Gastrocnemius medialis (tissue), 4 donors: ENCODE data around the gene WAPL. TPM values are rescaled to one million over a fixed set of nuclear protein-coding genes. Genes with fewer than 3 reads are reported as not detected.

ENCODE experiments used
- ATAC-seq, 2 donors: fragments of 150-250 bp; one replicate each; pipeline ENCODE4 v1.9.1; 2016
- DNase-seq, 2 donors: peaks; one replicate each; pipeline ENCODE4 v3.0.0-alpha.2; 2019
- H3K27ac ChIP-seq, 4 donors: fragments of 200-600 bp; sonication (generic); 1 replicate in 1 of 4; 2 replicates in 3 of 4; pipeline ENCODE4 v1.5.1; 2016 to 2018; ENCODE audit warnings: mild to moderate bottlenecking in 2 of 4, moderate library complexity in 1 of 4
- H3K27me3 ChIP-seq, 3 donors: fragments of 200-600 bp; sonication (generic) in 2 of 3; 1 replicate in 1 of 3; 2 replicates in 2 of 3; pipeline versions ENCODE4 v1.5.1 to v1.6.0; 2016 to 2019; ENCODE audit warnings: mild to moderate bottlenecking in 1 of 3, moderate library complexity in 1 of 3
- H3K36me3 ChIP-seq, 2 donors: fragments of 200-600 bp; sonication (generic) in 1 of 2; one replicate each; pipeline ENCODE4 v1.5.1; 2017 to 2018
- H3K4me1 ChIP-seq, 2 donors: fragments of 200-600 bp; sonication (generic) in 1 of 2; one replicate each; pipeline ENCODE4 v1.5.1; 2016 to 2017; ENCODE audit warnings: mild to moderate bottlenecking in 2 of 2
- H3K4me3 ChIP-seq, 4 donors: fragments of 200-600 bp; sonication (generic) in 3 of 4; 1 replicate in 1 of 4; 2 replicates in 3 of 4; pipeline ENCODE4 v1.5.1; 2016 to 2019; ENCODE audit warnings: mild to moderate bottlenecking in 2 of 4
- H3K9me3 ChIP-seq, 3 donors: fragments of 200-600 bp; sonication (generic) in 2 of 3; 1 replicate in 1 of 3; 2 replicates in 2 of 3; pipeline ENCODE4 v1.5.1; 2016 to 2019
- POLR2A ChIP-seq, 2 donors: fragments of 450-650 bp; IDR thresholded peaks; one replicate each; pipeline ENCODE4 v1.6.1; 2017; ENCODE audit warnings: antibody characterized with exemption in 2 of 2, mild to moderate bottlenecking in 2 of 2, moderate library complexity in 2 of 2
- in situ Hi-C, 4 donors: fragments of 200-750 bp; cut with MboI; loops; one replicate each; pipeline versions ENCODE4 v1.15.0 to v1.8.0; 2017; ENCODE audit warnings: low sequenced_read_pairs in 4 of 4
- intact Hi-C: fragments of 100-400 bp; cut with DNase I; formaldehyde crosslinking; loops from one replicate; pipeline ENCODE4 v1.15.1; 2023; ENCODE audit warnings: low total_unique reads
- total RNA-seq, 4 donors: library from RNA; depleted of rRNA; stranded (reverse); fragments of >200 nt; gene quantifications; one replicate each; pipeline versions ENCODE4 v1.1.0 to v1.2.3, GENCODE V29; 2016
- TF ChIP-seq, protein P1 (sequence below), 5 experiments: fragments of 450-650 bp in 3 of 5; fragments of 200-600 bp in 2 of 5; sonication (generic) in 2 of 5; IDR thresholded peaks in 4 of 5; conservative IDR thresholded peaks in 1 of 5; 1 replicate in 4 of 5; 2 replicates in 1 of 5; pipeline ENCODE4 v1.5.1; 2016 to 2019; ENCODE audit warnings: antibody characterized with exemption in 5 of 5, mild to moderate bottlenecking in 3 of 5, moderate library complexity in 3 of 5

The WAPL gene
- total RNA-seq, 4 donors from 2014 or later = 36.9 to 43.4 (median 39.6) TPM

DNA sequence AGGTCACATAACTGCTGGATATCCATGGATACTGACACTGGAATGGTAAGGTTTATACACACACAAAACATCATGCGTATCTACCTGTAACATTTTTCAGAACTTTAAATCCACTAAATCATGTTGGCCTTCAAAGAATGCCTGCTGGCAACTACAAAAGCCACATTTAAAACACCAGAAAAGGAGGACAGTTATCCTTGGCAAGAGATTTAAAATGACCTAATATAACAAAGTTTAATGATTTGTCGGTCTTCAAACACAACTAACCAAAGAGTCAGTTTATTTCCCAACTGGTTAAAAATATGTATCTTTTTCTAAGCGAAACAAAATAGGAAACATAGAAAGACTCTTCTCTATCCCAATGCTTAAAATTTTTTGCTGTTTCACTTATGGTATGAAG lies 24.0 kb downstream of the WAPL start:
- Histone ChIP-seq H3K27me3 (no peaks in the 10 kb centered on the region), H3K9me3 (no peaks in the 10 kb centered on the region), H3K4me1 (peaks cover 16 to 31% of the 10 kb centered on the region in 2 donors), H3K4me3 (no peak overlapping the region), H3K27ac (no peak overlapping the region), H3K36me3 (peaks cover 0 to 36% of the 10 kb centered on the region in 2 donors)
- no peak for ATAC-seq
- in situ Hi-C loops (no loop called here), intact Hi-C loops (no loop called here)
- DNase-seq = no peak
- TF ChIP-seq, protein P1, sequence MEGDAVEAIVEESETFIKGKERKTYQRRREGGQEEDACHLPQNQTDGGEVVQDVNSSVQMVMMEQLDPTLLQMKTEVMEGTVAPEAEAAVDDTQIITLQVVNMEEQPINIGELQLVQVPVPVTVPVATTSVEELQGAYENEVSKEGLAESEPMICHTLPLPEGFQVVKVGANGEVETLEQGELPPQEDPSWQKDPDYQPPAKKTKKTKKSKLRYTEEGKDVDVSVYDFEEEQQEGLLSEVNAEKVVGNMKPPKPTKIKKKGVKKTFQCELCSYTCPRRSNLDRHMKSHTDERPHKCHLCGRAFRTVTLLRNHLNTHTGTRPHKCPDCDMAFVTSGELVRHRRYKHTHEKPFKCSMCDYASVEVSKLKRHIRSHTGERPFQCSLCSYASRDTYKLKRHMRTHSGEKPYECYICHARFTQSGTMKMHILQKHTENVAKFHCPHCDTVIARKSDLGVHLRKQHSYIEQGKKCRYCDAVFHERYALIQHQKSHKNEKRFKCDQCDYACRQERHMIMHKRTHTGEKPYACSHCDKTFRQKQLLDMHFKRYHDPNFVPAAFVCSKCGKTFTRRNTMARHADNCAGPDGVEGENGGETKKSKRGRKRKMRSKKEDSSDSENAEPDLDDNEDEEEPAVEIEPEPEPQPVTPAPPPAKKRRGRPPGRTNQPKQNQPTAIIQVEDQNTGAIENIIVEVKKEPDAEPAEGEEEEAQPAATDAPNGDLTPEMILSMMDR (IDR thresholded peaks at IDR 0.05 in 4 of 5, conservative IDR thresholded peaks at IDR 0.05 in 1 of 5) = no peak
- TF ChIP-seq POLR2A (IDR thresholded peaks at IDR 0.05) = no peak

DNA sequence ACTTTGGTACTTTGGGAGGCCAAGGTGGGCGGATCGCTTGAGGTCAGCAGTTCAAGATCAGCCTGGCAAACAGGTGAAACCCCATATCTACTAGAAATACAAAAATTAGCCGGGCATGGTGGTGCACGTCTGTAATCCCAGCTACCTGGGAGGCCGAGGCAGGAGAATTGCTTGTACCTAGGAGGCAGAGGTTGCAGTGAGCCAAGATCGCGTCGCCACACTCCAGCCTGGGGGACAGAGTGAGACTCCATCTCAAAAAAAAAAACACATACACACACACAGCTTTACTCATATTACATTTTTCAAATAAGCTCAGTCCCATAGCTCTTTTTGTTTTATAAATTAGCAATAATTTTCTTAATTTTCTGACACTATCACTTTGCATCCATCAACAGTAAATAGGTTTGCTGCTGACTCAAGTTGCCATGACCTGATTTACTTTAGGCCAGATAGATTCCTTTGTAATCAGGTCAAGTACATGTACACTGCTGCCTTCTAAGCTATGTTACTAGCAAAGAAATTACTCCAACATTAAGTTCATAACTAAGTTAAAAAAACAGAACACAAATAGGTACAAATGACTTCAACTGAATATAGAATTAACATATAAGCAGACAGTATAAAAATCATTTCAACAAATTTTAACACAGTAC lies 31.5 kb downstream of the WAPL start:
- Histone ChIP-seq H3K36me3 (peaks cover 0 to 15% of the 10 kb centered on the region in 2 donors), H3K27me3 (no peaks in the 10 kb centered on the region), H3K27ac (peak overlapping the region in 2 of 4 donors; percentile 19 to 54), H3K4me1 (peaks cover 13 to 32% of the 10 kb centered on the region in 2 donors), H3K4me3 (no peak overlapping the region), H3K9me3 (no peaks in the 10 kb centered on the region)
- in situ Hi-C loops = no loop called here
- ATAC-seq (peak in 1 of 2 donors; percentile 64), DNase-seq (no peak)
- no peak for TF ChIP-seq POLR2A (IDR thresholded peaks at IDR 0.05)
- TF ChIP-seq, protein P1 (IDR thresholded peaks at IDR 0.05 in 4 of 5, conservative IDR thresholded peaks at IDR 0.05 in 1 of 5) = no peak
- intact Hi-C loops = no loop called here

DNA sequence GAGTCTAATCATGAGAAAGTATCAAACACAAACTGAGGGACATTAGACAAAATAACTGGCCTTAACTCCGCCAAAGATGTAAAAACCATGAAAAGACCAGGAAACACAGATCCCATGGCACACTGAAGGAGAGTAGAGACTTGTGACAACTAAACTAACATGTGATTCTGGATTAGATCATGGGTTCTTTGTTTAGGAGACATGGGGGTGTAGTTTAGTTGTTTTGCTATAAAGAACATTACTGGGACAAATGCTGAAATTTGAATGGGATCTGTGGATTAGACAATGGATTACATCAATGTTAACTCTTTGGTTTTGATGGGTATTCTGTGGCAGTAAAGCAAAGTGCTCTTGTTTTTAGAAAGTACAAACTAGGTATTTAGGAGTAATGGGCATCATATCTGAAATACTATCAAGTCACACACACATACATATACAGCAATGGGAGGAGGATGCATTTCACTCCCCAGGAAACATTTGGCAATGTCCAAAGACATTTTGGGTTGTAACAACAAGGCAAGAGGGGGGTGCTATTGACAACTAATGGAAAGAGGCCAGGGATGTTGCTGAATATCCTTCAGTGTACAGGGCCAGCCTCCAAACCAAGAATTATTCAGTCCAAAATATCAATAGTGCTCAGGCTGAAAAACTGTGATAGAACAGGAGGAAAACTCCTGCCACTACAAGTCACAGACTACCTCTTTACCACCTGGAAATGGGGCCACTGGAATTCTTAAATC lies 32.4 kb downstream of the WAPL start:
- in situ Hi-C loops = no loop called here
- H3K9me3 ChIP-seq = no peaks in the 10 kb centered on the region
- peak overlapping the region in 2 of 4 donors; percentile 35 to 54 for H3K27ac ChIP-seq
- no peak overlapping the region for H3K4me3 ChIP-seq
- intact Hi-C loops = no loop called here
- no peaks in the 10 kb centered on the region for H3K27me3 ChIP-seq
- DNase-seq (no peak), ATAC-seq (peak in 1 of 2 donors; percentile 27)
- peaks cover 0 to 10% of the 10 kb centered on the region in 2 donors for H3K36me3 ChIP-seq
- H3K4me1 ChIP-seq = peaks cover 13 to 32% of the 10 kb centered on the region in 2 donors
- TF ChIP-seq, protein P1 (IDR thresholded peaks at IDR 0.05 in 4 of 5, conservative IDR thresholded peaks at IDR 0.05 in 1 of 5) = no peak
- TF ChIP-seq POLR2A (IDR thresholded peaks at IDR 0.05) = no peak

DNA sequence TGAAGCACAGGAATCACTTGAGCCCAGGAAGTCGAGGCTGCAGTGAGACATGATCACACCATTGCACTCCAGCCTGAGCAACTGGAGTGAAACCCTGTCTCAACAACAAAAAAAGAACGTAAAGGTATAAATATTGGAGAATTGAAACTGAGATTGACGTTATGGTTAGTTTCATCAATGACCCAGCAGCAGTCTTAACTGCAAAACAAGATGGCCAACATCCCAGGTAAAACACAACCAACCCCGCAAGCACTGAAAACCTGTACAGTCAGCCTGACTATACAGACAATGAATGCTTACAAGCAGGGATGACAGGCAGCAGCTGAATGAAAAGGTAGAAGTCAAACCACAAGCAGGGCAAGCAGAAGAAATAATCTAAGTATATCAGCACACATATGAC lies 34.7 kb downstream of the WAPL start:
- no peak for ATAC-seq
- intact Hi-C loops (no loop called here), in situ Hi-C loops (no loop called here)
- TF ChIP-seq, protein P1 (IDR thresholded peaks at IDR 0.05 in 4 of 5, conservative IDR thresholded peaks at IDR 0.05 in 1 of 5) = no peak
- no peak for TF ChIP-seq POLR2A (IDR thresholded peaks at IDR 0.05)
- Histone ChIP-seq H3K9me3 (no peaks in the 10 kb centered on the region), H3K27ac (no peak overlapping the region), H3K4me1 (peaks cover 15 to 34% of the 10 kb centered on the region in 2 donors), H3K36me3 (peaks cover 0 to 19% of the 10 kb centered on the region in 2 donors), H3K27me3 (no peaks in the 10 kb centered on the region), H3K4me3 (no peak overlapping the region)
- no peak for DNase-seq
